Measurements from ENCODE around the gene TUSC2. TPM values are rescaled to one million over a fixed set of nuclear protein-coding genes. Genes with fewer than 3 reads are reported as not detected.

The TUSC2 gene
- total and polyA plus RNA-seq, 9 of the 15 experiments (the other 6 are each of a cell fraction or from before 2014, with no cell fraction given) = 2.8 to 67.5 (median 25.8) TPM

- TF ChIP-seq BCLAF1 (IDR thresholded peaks at IDR 0.05; ENCODE audit: borderline replicate concordance in 1 of 2, control insufficient read depth in 1 of 2, low read depth in 2 of 2, low read length in 1 of 2) (peak in 1 of 2 experiments; percentile 96; a peak in 2 of 4 replicates), ATF7 (IDR thresholded peaks at IDR 0.05) (peak; percentile 100), ZNF639 (CRISPR knock-in tag; conservative IDR thresholded peaks at IDR 0.05 in 1 of 2, IDR thresholded peaks at IDR 0.05 in 1 of 2) (peak in 1 of 2 experiments; percentile 61; a peak in 1 of 4 replicates), CTCF (IDR thresholded peaks at IDR 0.05 in 2 of 3, conservative IDR thresholded peaks at IDR 0.05 in 1 of 3; ENCODE audit: insufficient read depth in 2 of 3, low read depth in 1 of 3, low read length in 3 of 3) (peak; percentile 35 to 72 (median 53); a peak in 5 of 6 replicates), ZFP91 (CRISPR knock-in tag; IDR thresholded peaks at IDR 0.05) (peak; percentile 97), HMG20B (CRISPR knock-in tag; IDR thresholded peaks at IDR 0.05) (no peak), TCF7L2 (IDR thresholded peaks at IDR 0.05; ENCODE audit: low read depth, low read length) (peak; percentile 90), SRF (CRISPR knock-in tag; IDR thresholded peaks at IDR 0.05) (no peak), NCOA6 (IDR thresholded peaks at IDR 0.05) (peak; percentile 57; the same call in 1 of the 2 replicates), ATF4 (CRISPR knock-in tag; IDR thresholded peaks at IDR 0.05) (no peak), MAFF (IDR thresholded peaks at IDR 0.05; ENCODE audit: low read length) (peak; percentile 29; the same call in 1 of the 2 replicates), TBP (optimal IDR thresholded peaks at IDR 0.05; ENCODE audit: low read depth, low read length) (peak; percentile 27), JUND (IDR thresholded peaks at IDR 0.05; ENCODE audit: borderline replicate concordance, low read depth, low read length) (peak; percentile 93), JUND (tag; IDR thresholded peaks at IDR 0.05; ENCODE audit: borderline replicate concordance, low read depth, low read length) (no peak), RBM25 (IDR thresholded peaks at IDR 0.05; ENCODE audit: low read depth, low read length, severe bottlenecking) (peak; percentile 31), SAP30 (IDR thresholded peaks at IDR 0.05; ENCODE audit: borderline replicate concordance, insufficient read depth, low read depth, low read length, poor library complexity, severe bottlenecking) (peak; percentile 77)
Measured at GRCh38 chr3:50321336-50322114, 6.5 kb downstream of the TUSC2 start (continued).
